Prostate gland (tissue), 2 donors: ENCODE data around the gene PANK1. TPM values are rescaled to one million over a fixed set of nuclear protein-coding genes. Genes with fewer than 3 reads are reported as not detected.

Source experiments
- DNase-seq: peaks from one replicate; pipeline ENCODE4 v3.0.0-alpha.2; 2019; ENCODE audit warnings: low spot score
- H3K27ac ChIP-seq, 2 donors: fragments of 200-600 bp; sonication (generic); 2 replicates each; pipeline ENCODE4 v1.5.1; 2017 to 2019
- H3K27me3 ChIP-seq: fragments of 200-600 bp; sonication (generic); replicated peaks from 2 replicates; pipeline ENCODE4 v1.5.1; 2019; ENCODE audit not compliant: insufficient read depth
- H3K36me3 ChIP-seq, 2 donors: fragments of 200-600 bp; sonication (generic); 1 replicate in 1 of 2; 2 replicates in 1 of 2; pipeline versions ENCODE4 v1.5.1 to v1.8.1; 2017 to 2019
- H3K4me1 ChIP-seq: fragments of 200-600 bp; sonication (generic); replicated peaks from 2 replicates; pipeline ENCODE4 v1.5.1; 2019
- H3K4me3 ChIP-seq, 2 donors: fragments of 200-600 bp; sonication (generic); 2 replicates each; pipeline ENCODE4 v1.5.1; 2017 to 2019
- H3K9me3 ChIP-seq: fragments of 200-600 bp; sonication (generic); 2 replicates; pipeline ENCODE4 v1.5.1; 2017
- CTCF ChIP-seq, 4 experiments: fragments of 200-600 bp in 2 of 4; fragments of 450-650 bp in 2 of 4; sonication (generic) in 2 of 4; IDR thresholded peaks; 1 replicate in 3 of 4; 2 replicates in 1 of 4; pipeline ENCODE4 v1.5.1; 2016 to 2019; ENCODE audit warnings: antibody characterized with exemption in 4 of 4, mild to moderate bottlenecking in 2 of 4, moderate library complexity in 2 of 4
- POLR2A ChIP-seq: fragments of 450-650 bp; IDR thresholded peaks from one replicate; pipeline ENCODE4 v1.6.1; 2016; ENCODE audit warnings: antibody characterized with exemption, mild to moderate bottlenecking
- POLR2AphosphoS5 ChIP-seq: sonication (generic); formaldehyde crosslinking; IDR thresholded peaks from one replicate; pipeline ENCODE4 v1.6.1; 2017; ENCODE audit warnings: antibody characterized with exemption
- WGBS: methylation state at CpG from one replicate; pipeline ENCODE4 v1.1.5; 2018; 5-methylcytosine and 5-hydroxymethylcytosine counted together
- intact Hi-C: fragments of 100-400 bp; cut with DNase I; formaldehyde crosslinking; loops from one replicate; pipeline ENCODE4 v1.14.2; 2022
- total RNA-seq, 2 donors: library from RNA; depleted of rRNA; stranded (reverse); fragments of >200 nt; gene quantifications; one replicate each; pipeline ENCODE4 v1.1.0, GENCODE V29; 2016

Gene PANK1
- total RNA-seq, 2 donors from 2014 or later: 3.1 to 16.0 TPM

GRCh38 chr10:89575031-89575430, 70.0 kb downstream of the PANK1 start:
- Histone ChIP-seq H3K27ac (no peak overlapping the region), H3K27me3 (no peaks in the 10 kb centered on the region), H3K4me3 (no peak overlapping the region), H3K9me3 (no peaks in the 10 kb centered on the region), H3K4me1 (no peaks in the 10 kb centered on the region), H3K36me3 (no peaks in the 10 kb centered on the region)
- TF ChIP-seq POLR2A: no peak
- no peak for TF ChIP-seq POLR2AphosphoS5
- no peak for TF ChIP-seq CTCF (IDR thresholded peaks at IDR 0.05)
- DNase-seq: no peak
- intact Hi-C loops: loop anchor here (5.0 kb wide), 1 partner anchor 142 kb away; no protein-coding TSS in a partner anchor

DNA sequence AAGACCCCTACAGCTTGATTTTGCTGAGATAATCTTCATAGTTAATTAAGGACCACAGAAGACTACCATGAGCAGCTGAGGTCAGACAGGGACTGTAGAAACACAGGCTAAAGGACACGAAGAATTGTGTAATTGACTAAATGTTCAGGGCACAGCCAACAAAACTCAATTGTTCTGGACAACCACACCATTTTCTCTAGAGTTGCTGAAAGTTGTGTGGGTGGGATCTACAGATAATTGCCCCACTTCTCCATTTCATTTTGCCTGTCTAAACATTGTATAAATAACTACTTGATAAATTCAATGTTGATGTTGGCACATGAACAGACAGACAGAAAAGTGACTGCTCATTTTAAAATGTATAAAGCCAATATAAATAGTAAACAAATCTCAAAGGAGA, 70.7 kb downstream of the PANK1 start:
- Histone ChIP-seq H3K9me3 (no peaks in the 10 kb centered on the region), H3K36me3 (no peaks in the 10 kb centered on the region), H3K27ac (no peak overlapping the region), H3K4me1 (no peaks in the 10 kb centered on the region), H3K4me3 (no peak overlapping the region), H3K27me3 (no peaks in the 10 kb centered on the region)
- WGBS: 20% methylated on average over 1 of the region's 1 CpG
- intact Hi-C loops: no loop called here
- DNase-seq: no peak
- TF ChIP-seq POLR2A: no peak
- TF ChIP-seq POLR2AphosphoS5: no peak
- no peak for TF ChIP-seq CTCF (IDR thresholded peaks at IDR 0.05)

DNA sequence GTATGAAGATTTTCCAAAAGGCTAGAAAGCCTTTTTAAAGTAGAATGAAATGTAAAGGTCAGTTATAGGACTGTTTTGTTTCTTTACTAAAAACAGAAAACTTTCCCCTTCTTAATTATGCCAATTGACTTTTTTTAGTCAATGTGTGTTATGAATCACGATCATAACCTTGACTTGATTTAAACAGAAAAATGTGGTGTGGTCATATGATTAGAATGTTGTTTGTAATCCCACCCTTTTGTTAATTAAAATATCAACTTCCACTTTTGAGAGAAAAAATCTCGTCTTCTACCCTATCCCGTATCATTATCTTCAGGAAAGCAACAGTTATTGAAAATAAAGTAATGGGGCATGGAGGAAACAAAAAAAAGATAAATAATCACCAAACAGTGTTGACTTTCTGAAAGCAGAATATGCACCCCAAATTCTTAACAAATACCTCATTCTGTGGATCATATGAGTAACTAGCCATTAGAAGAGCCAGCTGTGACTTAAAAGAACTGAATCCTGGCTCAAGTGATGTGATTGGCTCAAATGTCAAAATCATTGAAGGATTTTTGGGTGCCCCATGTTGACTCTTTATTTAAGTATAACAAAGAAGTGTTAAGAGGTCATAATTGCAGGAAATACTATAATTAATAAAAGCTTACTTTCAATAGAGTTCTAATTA, 77.3 kb downstream of the PANK1 start:
- no peak overlapping the region for H3K4me3 ChIP-seq
- no peaks in the 10 kb centered on the region for H3K27me3 ChIP-seq
- no peak overlapping the region for H3K27ac ChIP-seq
- 87% methylated on average over 3 of the region's 3 CpGs for WGBS
- no peaks in the 10 kb centered on the region for H3K9me3 ChIP-seq
- TF ChIP-seq POLR2A (no peak), POLR2AphosphoS5 (no peak), CTCF (IDR thresholded peaks at IDR 0.05) (no peak)
- no peak for DNase-seq
- H3K4me1 ChIP-seq: no peaks in the 10 kb centered on the region
- intact Hi-C loops: loop anchor here (10.0 kb wide), 1 partner anchor 313 kb away; the partner anchor contains the start of gene LIPA
- H3K36me3 ChIP-seq: no peaks in the 10 kb centered on the region

DNA sequence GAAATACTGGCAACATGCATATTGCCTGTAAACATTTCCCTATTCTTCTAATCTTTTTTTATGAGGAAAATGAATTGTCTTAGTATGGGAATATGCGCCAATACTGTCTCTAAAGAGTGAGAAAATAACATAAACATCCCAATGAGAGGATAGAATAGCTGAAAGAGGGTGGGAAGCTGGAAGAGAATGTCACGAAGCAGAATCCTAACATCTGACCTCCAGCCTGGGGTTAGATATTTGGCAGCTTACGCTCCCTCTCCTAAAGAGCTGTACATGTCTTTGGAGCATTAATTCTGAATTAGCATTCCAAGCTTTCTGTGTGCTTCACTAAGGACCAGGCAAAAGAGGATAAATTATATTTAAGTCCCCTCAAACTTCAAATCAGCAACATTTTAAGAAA, 78.0 kb downstream of the PANK1 start:
- intact Hi-C loops: loop anchor here (10.0 kb wide), 1 partner anchor 312 kb away; the partner anchor contains the start of gene LIPA
- no peak for DNase-seq
- Histone ChIP-seq H3K36me3 (no peaks in the 10 kb centered on the region), H3K4me3 (no peak overlapping the region), H3K9me3 (no peaks in the 10 kb centered on the region), H3K27ac (no peak overlapping the region), H3K27me3 (no peaks in the 10 kb centered on the region), H3K4me1 (no peaks in the 10 kb centered on the region)
- WGBS: 54% methylated on average over 3 of the region's 3 CpGs
- TF ChIP-seq CTCF (IDR thresholded peaks at IDR 0.05) (no peak), POLR2A (no peak), POLR2AphosphoS5 (no peak)
